Heart left ventricle (tissue), 16 donors: ENCODE measurements around the gene AKAP6. TPM values are rescaled to one million over a fixed set of nuclear protein-coding genes. Genes with fewer than 3 reads are reported as not detected.

Source experiments
- ATAC-seq, 4 donors: fragments of 200-7000 bp; cut with Tn5 transposase; one replicate each; pipeline ENCODE4 v1.9.1; 2020 to 2022; ENCODE audit warnings: moderate library complexity in 4 of 4, mild to moderate bottlenecking in 3 of 4, moderate number of reproducible peaks in 1 of 4
- DNase-seq, 5 donors: peaks; one replicate each; pipeline ENCODE4 v3.0.0-alpha.2; 2020
- H3K27ac ChIP-seq, 12 donors: fragments of 200-600 bp; sonication (generic) in 4 of 12; one replicate each; pipeline versions ENCODE4 v1.5.0 to v1.8.0; 2016 to 2022; ENCODE audit warnings: mild to moderate bottlenecking in 2 of 12
- H3K27me3 ChIP-seq, 9 donors: fragments of 200-600 bp; sonication (generic) in 2 of 9; one replicate each; pipeline versions ENCODE4 v1.5.1 to v1.8.0; 2016 to 2022; ENCODE audit warnings: mild to moderate bottlenecking in 3 of 9
- H3K36me3 ChIP-seq, 9 donors: fragments of 200-600 bp; sonication (generic) in 2 of 9; one replicate each; pipeline versions ENCODE4 v1.5.0 to v1.8.0; 2018 to 2022; ENCODE audit warnings: mild to moderate bottlenecking in 2 of 9
- H3K4me1 ChIP-seq, 12 donors: fragments of 200-600 bp; sonication (generic) in 4 of 12; one replicate each; pipeline versions ENCODE4 v1.5.0 to v1.8.0; 2016 to 2022; ENCODE audit warnings: mild to moderate bottlenecking in 3 of 12
- H3K4me3 ChIP-seq, 12 donors: fragments of 200-600 bp; sonication (generic) in 4 of 12; one replicate each; pipeline versions ENCODE4 v1.5.0 to v1.8.0; 2017 to 2022; ENCODE audit warnings: mild to moderate bottlenecking in 9 of 12, moderate library complexity in 4 of 12
- H3K9me3 ChIP-seq, 12 donors: fragments of 200-600 bp; sonication (generic) in 4 of 12; one replicate each; pipeline versions ENCODE4 v1.5.0 to v1.8.0; 2016 to 2022; ENCODE audit warnings: mild to moderate bottlenecking in 1 of 12
- CTCF ChIP-seq, 12 donors: fragments of 200-600 bp; sonication (generic) in 4 of 12; IDR thresholded peaks; one replicate each; pipeline versions ENCODE4 v1.5.0 to v1.8.0; 2018 to 2022; ENCODE audit warnings: antibody characterized with exemption in 12 of 12, mild to moderate bottlenecking in 5 of 12
- POLR2A ChIP-seq, 2 donors: fragments of 450-650 bp; IDR thresholded peaks; one replicate each; pipeline ENCODE4 v1.6.1; 2017; ENCODE audit warnings: antibody characterized with exemption in 2 of 2, mild to moderate bottlenecking in 2 of 2, moderate library complexity in 2 of 2
- WGBS, 4 donors: extraction: QIAGEN DNeasy Blood & Tissue Kit in 2 of 4; methylation state at CpG; one replicate each; pipeline versions ENCODE4 v1.1.5 to v1.1.7; 2013 to 2018; 5-methylcytosine and 5-hydroxymethylcytosine counted together
- intact Hi-C, 10 donors: fragments of 100-400 bp; cut with DNase I; formaldehyde crosslinking; loops; one replicate each; pipeline versions ENCODE4 v1.11.1 to v1.14.2; 2022
- polyA plus RNA-seq, 2 donors: library from polyadenylated mRNA; stranded (reverse); fragments of 200-250 nt; gene quantifications; one replicate each; pipeline ENCODE4 v1.2.3, GENCODE V29; 2013
- total RNA-seq, 9 donors: library from RNA; depleted of rRNA in 2 of 9; stranded (reverse); fragments of >200 nt in 2 of 9; fragmentation: NEBNext Ultra II Directional in 3 of 9; extraction: Animal tissue kit (Norgen Biotek cat#: 25700) in 3 of 9; gene quantifications; one replicate each; pipeline versions ENCODE4 v1.1.0 to v1.2.4, GENCODE V29; 2016 to 2023
- donor health status: ischemic (EF 13 %, LVEDD 7.1; RV severe dilation, severe dysfunction).
- donor health status: healthy with polysubstance abuse.
- donor health status: DM: no; HTN: yes; CAD: no.
- donor health status: DM: no; HTN: no; CAD: no.
- donor health status: ischemic (EF 25% LVEDD 6.9; RV normal size, moderate dysfunction).
- donor health status: ischemic (EF 25% LVEDD 5.7; RV mildly dilated, moderate dysfunction).
- donor health status: healthy.
- donor health status: DM: yes; HTN: yes; CAD: no.
- donor health status: ischemic (EF 35%, LVEDD 5.7; RV mildly dilated, moderate dysfunction).
- donor health status: nonischemic (EF 11% LVEDD 7.7; RV severe dilation, severe dysfunction).
- donor health status: DM: yes; HTN: yes; CAD: no.
- donor health status: PGD.
- donor health status: ischemic (EF 29% LVEDD 5.4; RV normal size, mild dysfunction).
- donor health status: nonischemic (EF 23%, LVEDD 6.1; RV moderate dilation, normal function).

Gene AKAP6
- total and polyA plus RNA-seq, 11 donors: 20.4 to 303 (median 206) TPM

- ATAC-seq (no peak), DNase-seq (no peak)
- intact Hi-C loops: no loop called here
- no peaks in the 10 kb centered on the region for H3K36me3 ChIP-seq
- H3K4me1 ChIP-seq: peaks cover 0 to 42% (median 16%) of the 10 kb centered on the region in 12 donors
- peak overlapping the region in 1 of 12 donors; percentile 20 for H3K4me3 ChIP-seq
- peak overlapping the region in 2 of 12 donors; percentile 59 to 71 for H3K27ac ChIP-seq
- H3K27me3 ChIP-seq: no peaks in the 10 kb centered on the region
- no peaks in the 10 kb centered on the region for H3K9me3 ChIP-seq
- no peak for TF ChIP-seq CTCF (IDR thresholded peaks at IDR 0.05)
- TF ChIP-seq POLR2A (IDR thresholded peaks at IDR 0.05): no peak
- WGBS, 4 donors: 90 to 92% (median 90%) methylated on average over 2 of the region's 2 CpGs
Measured at GRCh38 chr14:32435411-32435810, 106.3 kb downstream of the AKAP6 start.

GRCh38 chr14:32436993-32437392 lies 107.9 kb downstream of the AKAP6 start:
- TF ChIP-seq POLR2A (IDR thresholded peaks at IDR 0.05) (no peak), CTCF (IDR thresholded peaks at IDR 0.05) (no peak)
- intact Hi-C loops: no loop called here
- H3K4me1 ChIP-seq: peaks cover 0 to 42% (median 16%) of the 10 kb centered on the region in 12 donors
- 42 to 57% (median 50%) methylated on average over 1 of the region's 1 CpG for WGBS, 4 donors
- no peaks in the 10 kb centered on the region for H3K36me3 ChIP-seq
- no peaks in the 10 kb centered on the region for H3K27me3 ChIP-seq
- peak overlapping the region in 3 of 12 donors; percentile 10 to 61 (median 27) for H3K27ac ChIP-seq
- ATAC-seq (no peak), DNase-seq (no peak)
- H3K4me3 ChIP-seq: no peak overlapping the region
- no peaks in the 10 kb centered on the region for H3K9me3 ChIP-seq

- intact Hi-C loops: no loop called here
- WGBS, 4 donors: 29 to 41% (median 39%) methylated on average over 1 of the region's 1 CpG
- no peaks in the 10 kb centered on the region for H3K27me3 ChIP-seq
- no peaks in the 10 kb centered on the region for H3K36me3 ChIP-seq
- peaks cover 0 to 36% (median 14%) of the 10 kb centered on the region in 12 donors for H3K4me1 ChIP-seq
- ATAC-seq (no peak), DNase-seq (no peak)
- TF ChIP-seq POLR2A (IDR thresholded peaks at IDR 0.05) (no peak), CTCF (IDR thresholded peaks at IDR 0.05) (no peak)
- H3K27ac ChIP-seq: peak overlapping the region in 11 of 12 donors; percentile 1 to 81 (median 41)
- peak overlapping the region in 1 of 12 donors; percentile 29 for H3K4me3 ChIP-seq
- H3K9me3 ChIP-seq: no peaks in the 10 kb centered on the region
Measured at GRCh38 chr14:32438517-32438916, 109.4 kb downstream of the AKAP6 start.

- 84 to 90% (median 86%) methylated on average over 3 of the region's 3 CpGs for WGBS, 4 donors
- H3K9me3 ChIP-seq: no peaks in the 10 kb centered on the region
- H3K4me3 ChIP-seq: no peak overlapping the region
- no peaks in the 10 kb centered on the region for H3K36me3 ChIP-seq
- no peak for DNase-seq
- no peaks in the 10 kb centered on the region for H3K27me3 ChIP-seq
- H3K4me1 ChIP-seq: peaks cover 0 to 31% (median 10%) of the 10 kb centered on the region in 12 donors
- no peak overlapping the region for H3K27ac ChIP-seq
- TF ChIP-seq POLR2A (IDR thresholded peaks at IDR 0.05): no peak
- no peak for TF ChIP-seq CTCF (IDR thresholded peaks at IDR 0.05)
- no peak for ATAC-seq
- intact Hi-C loops: no loop called here
Measured at GRCh38 chr14:32443890-32444661, 115.0 kb downstream of the AKAP6 start.
